Loucy (cell line): ENCODE results near the gene ADAMTSL2.

ENCODE experiments used
- EZH2phosphoT487 ChIP-seq: fragments of 200-600 bp; IDR thresholded peaks from 2 replicates; pipeline ENCODE4 v1.6.1; 2018; ENCODE audit warnings: antibody characterized with exemption, mild to moderate bottlenecking, moderate library complexity, borderline replicate concordance
- TF ChIP-seq, protein P1 (sequence below): fragments of 200-600 bp; sonication (generic); conservative IDR thresholded peaks from 2 replicates; pipeline ENCODE4 v1.5.1; 2014; ENCODE audit warnings: mild to moderate bottlenecking, antibody characterized with exemption, low read length

DNA sequence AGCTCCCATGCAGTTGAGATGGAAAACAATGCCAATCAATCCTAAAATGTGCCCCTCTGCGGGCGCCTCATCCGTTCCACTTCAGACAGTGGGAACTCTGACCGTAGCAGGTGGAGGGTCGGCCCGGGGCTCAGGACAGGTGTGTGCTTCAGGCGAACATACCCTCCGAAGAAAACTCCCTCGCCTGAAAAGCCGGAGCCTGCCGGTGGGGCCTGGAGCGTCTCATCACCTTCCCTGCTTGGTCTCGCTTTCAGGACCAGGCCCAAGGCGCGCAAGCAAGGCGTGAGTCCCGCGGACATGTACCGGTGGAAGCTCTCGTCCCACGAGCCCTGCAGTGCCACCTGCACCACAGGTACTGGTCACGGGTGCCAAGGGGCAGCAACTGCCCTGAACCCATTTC is 26.4 kb downstream of the ADAMTSL2 start:
- TF ChIP-seq, protein P1, sequence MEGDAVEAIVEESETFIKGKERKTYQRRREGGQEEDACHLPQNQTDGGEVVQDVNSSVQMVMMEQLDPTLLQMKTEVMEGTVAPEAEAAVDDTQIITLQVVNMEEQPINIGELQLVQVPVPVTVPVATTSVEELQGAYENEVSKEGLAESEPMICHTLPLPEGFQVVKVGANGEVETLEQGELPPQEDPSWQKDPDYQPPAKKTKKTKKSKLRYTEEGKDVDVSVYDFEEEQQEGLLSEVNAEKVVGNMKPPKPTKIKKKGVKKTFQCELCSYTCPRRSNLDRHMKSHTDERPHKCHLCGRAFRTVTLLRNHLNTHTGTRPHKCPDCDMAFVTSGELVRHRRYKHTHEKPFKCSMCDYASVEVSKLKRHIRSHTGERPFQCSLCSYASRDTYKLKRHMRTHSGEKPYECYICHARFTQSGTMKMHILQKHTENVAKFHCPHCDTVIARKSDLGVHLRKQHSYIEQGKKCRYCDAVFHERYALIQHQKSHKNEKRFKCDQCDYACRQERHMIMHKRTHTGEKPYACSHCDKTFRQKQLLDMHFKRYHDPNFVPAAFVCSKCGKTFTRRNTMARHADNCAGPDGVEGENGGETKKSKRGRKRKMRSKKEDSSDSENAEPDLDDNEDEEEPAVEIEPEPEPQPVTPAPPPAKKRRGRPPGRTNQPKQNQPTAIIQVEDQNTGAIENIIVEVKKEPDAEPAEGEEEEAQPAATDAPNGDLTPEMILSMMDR: no peak
- TF ChIP-seq EZH2phosphoT487: no peak
